K562 (cell line): ENCODE data around the gene KRR1. TPM values are rescaled to one million over a fixed set of nuclear protein-coding genes. Genes with fewer than 3 reads are reported as not detected.

Source experiments
- ATAC-seq: fragments of 200-7000 bp; cut with Tn5 transposase; 3 replicates; pipeline ENCODE4 v1.9.1; 2020; ENCODE audit warnings: moderate library complexity
- BruUV-seq: library from RNA; stranded (reverse); fragments of 400-500 nt; replicated peaks from 2 replicates; lab custom pipeline; 2021; lab: Mats Ljungman, UMichigan
- CTCF ChIA-PET: fragments of 300-600 bp; formaldehyde crosslinking; extraction: SDS; loops from one replicate; lab custom pipeline; 2021; ENCODE audit warnings: low intra/inter-chr PET ratio; lab: Yijun Ruan, JAX
- POLR2A ChIA-PET: fragments of 300-600, 350-650 bp; sonication (Branson Sonifier 250); formaldehyde crosslinking; extraction: SDS; loops from one replicate; lab custom pipeline; 2021; ENCODE audit warnings: antibody characterized with exemption, inconsistent platforms; lab: Yijun Ruan, JAX
- DNase-seq, 4 experiments: peaks; one replicate each; pipeline versions ENCODE4 v3.0.0 to v3.0.0-alpha.2; 2011 to 2018; ENCODE audit warnings: low spot score in 3 of 4, mixed read lengths in 3 of 4; ENCODE audit errors: extremely low read depth in 1 of 4
- FAIRE-seq: peaks from 2 replicates; lab custom pipeline; 2011; peaks lifted over from hg19 to GRCh38; lab: Jason Lieb, UNC
- H2AFZ ChIP-seq: 2 replicates; pipeline ENCODE4 v1.6.0; 2011; ENCODE audit warnings: low read depth, low read length, control low read depth, inconsistent platforms
- H3K27ac ChIP-seq: fragments of 200-600 bp; 3 replicates; pipeline ENCODE4 v1.8.0; 2011; ENCODE audit warnings: low read depth, mild to moderate bottlenecking, control low read depth, inconsistent platforms, low read length, moderate library complexity, mixed read lengths; ENCODE audit errors: extremely low read depth
- H3K27me3 ChIP-seq, 2 experiments: fragments of 300-600 bp in 1 of 2; 2 replicates in 1 of 2; 3 replicates in 1 of 2; pipeline versions ENCODE4 v1.6.0 to v1.8.0; 2011; ENCODE audit warnings: inconsistent platforms in 2 of 2, low read length in 2 of 2, mild to moderate bottlenecking in 1 of 2, mixed read lengths in 1 of 2, moderate library complexity in 1 of 2; ENCODE audit not compliant: control insufficient read depth in 2 of 2, insufficient read depth in 2 of 2
- H3K36me3 ChIP-seq: fragments of 300-600 bp; 3 replicates; pipeline ENCODE4 v1.8.0; 2011; ENCODE audit warnings: mild to moderate bottlenecking, low read length, inconsistent platforms; ENCODE audit not compliant: control insufficient read depth, insufficient read depth
- H3K4me1 ChIP-seq, 2 experiments: fragments of 200-600 bp in 1 of 2; replicated peaks in 1 of 2; 2 replicates in 1 of 2; 3 replicates in 1 of 2; pipeline versions ENCODE4 v1.5.1 to v1.8.0; 2011; ENCODE audit warnings: inconsistent platforms in 2 of 2, low read length in 2 of 2, mild to moderate bottlenecking in 1 of 2, mixed read lengths in 1 of 2, moderate library complexity in 1 of 2; ENCODE audit not compliant: control insufficient read depth in 2 of 2, insufficient read depth in 2 of 2
- H3K4me2 ChIP-seq: 2 replicates; pipeline ENCODE4 v1.6.1; 2011; ENCODE audit warnings: low read length, control low read depth, inconsistent platforms, mixed read lengths; ENCODE audit not compliant: insufficient read depth
- H3K4me3 ChIP-seq: fragments of 200-600 bp; sonication (generic), shearing (Covaris generic); 2 replicates; pipeline ENCODE4 v1.5.1; 2016; ENCODE audit warnings: control low read depth, inconsistent platforms
- H3K79me2 ChIP-seq: fragments of 200-600 bp; 3 replicates; pipeline ENCODE4 v1.8.0; 2011; ENCODE audit warnings: low read length, inconsistent platforms; ENCODE audit not compliant: control insufficient read depth, insufficient read depth
- H3K9ac ChIP-seq, 2 experiments: 2 replicates each; pipeline versions ENCODE4 v1.6.0 to v1.6.1; 2011; ENCODE audit warnings: low read depth in 2 of 2, low read length in 2 of 2, control low read depth in 1 of 2, inconsistent platforms in 1 of 2, mild to moderate bottlenecking in 1 of 2, mixed read lengths in 1 of 2; ENCODE audit not compliant: insufficient read depth in 1 of 2
- H3K9me1 ChIP-seq: one replicate; pipeline ENCODE4 v1.6.0; 2011; ENCODE audit warnings: inconsistent platforms, mild to moderate bottlenecking, low read length, moderate library complexity; ENCODE audit not compliant: control insufficient read depth, insufficient read depth
- H3K9me3 ChIP-seq: replicated peaks from 2 replicates; pipeline ENCODE4 v1.5.1; 2011; ENCODE audit warnings: low read depth, low read length, inconsistent platforms; ENCODE audit not compliant: control insufficient read depth, insufficient read depth
- H4K20me1 ChIP-seq: replicated peaks from 2 replicates; pipeline ENCODE4 v1.6.1; 2011; ENCODE audit warnings: low read length, inconsistent platforms, mixed read lengths; ENCODE audit not compliant: control insufficient read depth, insufficient read depth
- C11orf30 ChIP-seq: fragments of 450-650 bp; IDR thresholded peaks from 2 replicates; pipeline ENCODE4 v1.6.1; 2016; ENCODE audit warnings: low read depth, mild to moderate bottlenecking
- CBX8 ChIP-seq: fragments of 200-600 bp; sonication (generic); IDR thresholded peaks from 2 replicates; pipeline ENCODE4 v1.6.1; 2012; ENCODE audit warnings: borderline replicate concordance, mixed run types, low read depth, mild to moderate bottlenecking, moderate library complexity, mixed read lengths, low read length, control low read depth, inconsistent platforms; ENCODE audit not compliant: poor library complexity, severe bottlenecking; ENCODE audit errors: extremely low read depth
- CTCF ChIP-seq, 3 experiments: IDR thresholded peaks in 2 of 3; conservative IDR thresholded peaks in 1 of 3; 2 replicates each; pipeline ENCODE4 v1.5.1; 2011 to 2012; ENCODE audit warnings: low read length in 3 of 3, mild to moderate bottlenecking in 3 of 3, control low read depth in 2 of 3, improper control_type of control experiment in 1 of 3, inconsistent platforms in 1 of 3, low read depth in 1 of 3, mixed read lengths in 1 of 3, moderate library complexity in 1 of 3; ENCODE audit not compliant: insufficient read depth in 2 of 3
- EGR1 ChIP-seq: fragments of 450-650 bp; conservative IDR thresholded peaks from 2 replicates; pipeline ENCODE4 v1.6.1; 2017; ENCODE audit warnings: mild to moderate bottlenecking
- ELF2 ChIP-seq: fragments of 250-450 bp; sonication (Bioruptor Pico); IDR thresholded peaks from 2 replicates; pipeline ENCODE4 v1.5.0; 2021; ENCODE audit warnings: mild to moderate bottlenecking
- KAT2B ChIP-seq: IDR thresholded peaks from one replicate; pipeline ENCODE4 v1.6.1; 2012; ENCODE audit warnings: low read depth, mild to moderate bottlenecking, control low read depth, inconsistent platforms, low read length, moderate library complexity
- PHB ChIP-seq: fragments of 250-450 bp; sonication (Bioruptor Pico); IDR thresholded peaks from 2 replicates; pipeline ENCODE4 v1.5.0; 2021
- PRDM10 ChIP-seq: fragments of 450-650 bp; IDR thresholded peaks from 2 replicates; pipeline ENCODE4 v1.6.1; 2018; ENCODE audit not compliant: partially characterized antibody
- RAD21 ChIP-seq, 2 experiments: fragments of 250-450 bp in 1 of 2; fragments of 450-650 bp in 1 of 2; sonication (Bioruptor Pico) in 1 of 2; formaldehyde crosslinking in 1 of 2; IDR thresholded peaks in 1 of 2; conservative IDR thresholded peaks in 1 of 2; 2 replicates each; pipeline versions ENCODE4 v1.4.0 to v1.8.0; 2020 to 2022; ENCODE audit warnings: mild to moderate bottlenecking in 2 of 2, moderate library complexity in 1 of 2
- RFX7 ChIP-seq: fragments of 250-450 bp; sonication (Bioruptor Pico); IDR thresholded peaks from 2 replicates; pipeline ENCODE4 v1.5.1; 2021; ENCODE audit warnings: mild to moderate bottlenecking
- SIN3B ChIP-seq: fragments of 450-650 bp; IDR thresholded peaks from 2 replicates; pipeline ENCODE4 v1.6.1; 2017; ENCODE audit warnings: low read depth, mild to moderate bottlenecking, moderate library complexity
- SRSF3 ChIP-seq: fragments of 200-400 bp; formaldehyde crosslinking; IDR thresholded peaks from 2 replicates; pipeline ENCODE4 v1.6.1; 2016; ENCODE audit warnings: mild to moderate bottlenecking, low read length, moderate library complexity; ENCODE audit not compliant: insufficient read depth
- ZNF143 ChIP-seq: sonication (generic); formaldehyde crosslinking; IDR thresholded peaks from 2 replicates; pipeline ENCODE4 v1.9.0; 2022; ENCODE audit warnings: mild to moderate bottlenecking, missing genetic modification reagents
- ZNF239 ChIP-seq: fragments of 250-450 bp; sonication (Bioruptor Pico); IDR thresholded peaks from 2 replicates; pipeline ENCODE4 v1.4.0; 2020; ENCODE audit warnings: mild to moderate bottlenecking
- ZNF24 ChIP-seq: fragments of 450-650 bp; IDR thresholded peaks from 2 replicates; pipeline ENCODE4 v1.6.1; 2016
- in situ Hi-C: fragments of 300-500 bp; cut with MboI; formaldehyde crosslinking; loops from 4 replicates; pipeline ENCODE4 v1.15.0; 2018; ENCODE audit warnings: inconsistent platforms, mixed read lengths
- intact Hi-C: fragments of 100-400 bp; cut with micrococcal nuclease; formaldehyde crosslinking; loops from 2 replicates; pipeline ENCODE4 v1.14.2; 2022
- polyA plus RNA-seq, 8 experiments: library from polyadenylated mRNA; depleted of rRNA in 4 of 8; stranded (reverse) in 5 of 8; unstranded in 3 of 8; fragments of >200 nt; fragmentation: Nextera tagmentation in 2 of 8; fragmentation: Illumina TruSeq in 1 of 8; extraction: Ambion mirVana in 2 of 8; extraction: Trizol in 1 of 8; gene quantifications; 2 replicates each; pipeline versions ENCODE4 v1.2.1 to v1.2.3, GENCODE V29; 2011 to 2014; ENCODE audit warnings: inconsistent platforms in 1 of 8, missing spikeins in 1 of 8
- total RNA-seq, 7 experiments: library from RNA; depleted of rRNA in 6 of 7; stranded (reverse); fragments of >200 nt in 6 of 7; fragmentation: Illumina TruSeq in 2 of 7; extraction: Trizol in 2 of 7; gene quantifications; 2 replicates each; pipeline versions ENCODE4 v1.2.1 to v1.2.3, GENCODE V29; 2011 to 2021; ENCODE audit warnings: low replicate concordance in 1 of 7

Gene KRR1
- total and polyA plus RNA-seq, 9 of the 15 experiments (the other 6 are each of a cell fraction or from before 2014, with no cell fraction given), result 42.6 to 102 (median 61.0) TPM

DNA sequence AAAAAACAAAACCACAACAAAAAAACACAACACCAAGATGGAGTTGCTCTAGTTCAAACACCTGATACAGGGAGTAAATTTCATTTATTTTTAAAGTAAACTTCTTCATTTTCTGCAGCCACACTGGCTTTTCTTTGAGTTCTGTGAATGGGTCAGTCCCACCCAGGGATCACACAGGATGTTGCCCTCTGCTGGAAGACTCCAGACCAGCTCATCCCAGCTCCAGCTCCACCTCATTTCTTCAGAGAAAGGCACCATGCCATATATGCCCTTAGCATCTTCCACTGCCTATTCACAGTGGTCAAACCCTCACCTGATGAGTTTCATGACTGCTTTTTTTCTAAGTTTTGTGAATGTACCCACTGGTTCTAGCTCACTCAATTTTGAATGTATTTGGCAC, 22.9 kb downstream of the KRR1 start:
- no TSS peak for BruUV-seq
- Histone ChIP-seq H3K9ac (no peak overlapping the region), H3K4me2 (no peak overlapping the region), H3K79me2 (no peaks in the 10 kb centered on the region), H3K27me3 (no peaks in the 10 kb centered on the region), H3K4me1 (no peaks in the 10 kb centered on the region), H3K4me3 (no peak overlapping the region), H3K9me1 (no peaks in the 10 kb centered on the region), H3K9me3 (no peaks in the 10 kb centered on the region), H3K36me3 (no peaks in the 10 kb centered on the region; the same call in 2 of the 3 replicates), H4K20me1 (no peaks in the 10 kb centered on the region), H2AFZ (no peak overlapping the region), H3K27ac (no peak overlapping the region)
- intact Hi-C loops, result loop anchor here (5.0 to 10.0 kb wide), 3 partner anchors 544 to 966 kb away; partner anchors contain the start of genes BBS10 and PHLDA1
- ChIA-PET POLR2A (interaction anchor here (1.0 kb wide), 2 partner anchors 12 to 19 kb away, joined by 3 to 5 read pairs; no protein-coding TSS in a partner anchor), CTCF (no interaction called here)
- DNase-seq, result peak; percentile 25 to 53 (median 41)
- FAIRE-seq, result peak; percentile 11
- peak; percentile 91 for ATAC-seq
- in situ Hi-C loops, result loop anchor here (10.0 kb wide), 1 partner anchor 154 kb away; the partner anchor contains the start of genes CAPS2 and GLIPR1L1
- TF ChIP-seq ZNF24, result peak; percentile 37; the same call in 1 of the 2 replicates
- no peak for TF ChIP-seq PHB (CRISPR knock-in tag)
- TF ChIP-seq SIN3B, result no peak
- no peak for TF ChIP-seq CBX8
- no peak for TF ChIP-seq ELF2 (CRISPR knock-in tag)
- peak; percentile 38 to 59 (median 56); a peak in 5 of 6 replicates for TF ChIP-seq CTCF (IDR thresholded peaks at IDR 0.05 in 2 of 3, conservative IDR thresholded peaks at IDR 0.05 in 1 of 3; ENCODE audit: insufficient read depth in 2 of 3, low read depth in 1 of 3, low read length in 3 of 3)
- no peak for TF ChIP-seq ZNF143
- peak; percentile 50 for TF ChIP-seq PRDM10
- no peak for TF ChIP-seq EGR1
- no peak for TF ChIP-seq KAT2B
- no peak for TF ChIP-seq RFX7
- no peak for TF ChIP-seq SRSF3
- no peak for TF ChIP-seq C11orf30
- no peak for TF ChIP-seq ZNF239 (CRISPR knock-in tag)
- peak; percentile 39 to 51 for TF ChIP-seq RAD21 (CRISPR knock-in tag; conservative IDR thresholded peaks at IDR 0.05 in 1 of 2, IDR thresholded peaks at IDR 0.05 in 1 of 2)
